BE2C (cell line): Measurements from ENCODE around the gene KIFC3.
"Not testable (repeated sequence)": the region's sequence is repeated elsewhere in the genome, so short reads cannot be mapped to it uniquely, and the experiment has no call there.

Experiments
- DNase-seq: peaks from one replicate; pipeline ENCODE4 v3.0.0-alpha.2; 2020
- H3K27me3 ChIP-seq: fragments of 250-450 bp; sonication (Bioruptor Pico); 2 replicates; pipeline ENCODE4 v1.5.1; 2020; ENCODE audit warnings: mild to moderate bottlenecking
- H3K36me3 ChIP-seq: fragments of 250-450 bp; sonication (Bioruptor Pico); 2 replicates; pipeline ENCODE4 v1.5.1; 2020; ENCODE audit warnings: mild to moderate bottlenecking
- H3K4me1 ChIP-seq: fragments of 250-450 bp; sonication (Bioruptor Pico); 2 replicates; pipeline ENCODE4 v1.5.1; 2020
- H3K4me3 ChIP-seq: 2 replicates; pipeline ENCODE4 v1.5.1; 2011; ENCODE audit warnings: low read depth, low read length
- H3K9me3 ChIP-seq: fragments of 250-450 bp; sonication (Bioruptor Pico); 2 replicates; pipeline ENCODE4 v1.5.1; 2020
- CTCF ChIP-seq: IDR thresholded peaks from 2 replicates; pipeline ENCODE4 v1.5.1; 2012; ENCODE audit warnings: mild to moderate bottlenecking, low read depth, low read length

The KIFC3 gene

GRCh38 chr16:57748596-57748995 lies 53.7 kb downstream of the KIFC3 start:
- H3K4me1 ChIP-seq, result no peaks in the 10 kb centered on the region
- no peaks in the 10 kb centered on the region for H3K9me3 ChIP-seq
- peaks cover 21% of the 10 kb centered on the region for H3K36me3 ChIP-seq
- H3K4me3 ChIP-seq, result no peak overlapping the region
- no peaks in the 10 kb centered on the region for H3K27me3 ChIP-seq
- DNase-seq, result no peak
- TF ChIP-seq CTCF, result no peak

DNA sequence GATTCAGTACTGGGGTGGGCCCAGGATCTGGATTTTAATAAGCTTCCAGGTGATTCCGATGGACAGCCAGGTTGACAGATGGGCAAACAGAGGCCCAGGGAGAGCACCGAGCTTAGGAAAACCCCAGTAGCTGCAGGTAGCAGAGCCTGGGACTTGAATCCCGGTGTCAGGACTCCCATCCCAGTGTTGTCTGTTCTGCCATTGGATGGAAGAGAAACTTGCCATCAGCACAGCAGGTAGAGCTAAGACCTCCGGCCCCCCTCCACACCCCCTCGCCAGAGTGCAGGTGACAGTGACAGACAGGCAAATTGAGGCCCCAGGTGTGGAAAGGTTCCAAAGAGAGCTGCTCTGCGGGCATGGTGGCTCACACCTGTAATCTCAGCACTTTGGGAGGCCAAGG lies 54.3 kb downstream of the KIFC3 start:
- DNase-seq, result no peak
- Histone ChIP-seq H3K27me3 (no peaks in the 10 kb centered on the region), H3K36me3 (peaks cover 25% of the 10 kb centered on the region), H3K4me3 (no peak overlapping the region), H3K9me3 (no peaks in the 10 kb centered on the region), H3K4me1 (no peaks in the 10 kb centered on the region)
- TF ChIP-seq CTCF, result no peak

DNA sequence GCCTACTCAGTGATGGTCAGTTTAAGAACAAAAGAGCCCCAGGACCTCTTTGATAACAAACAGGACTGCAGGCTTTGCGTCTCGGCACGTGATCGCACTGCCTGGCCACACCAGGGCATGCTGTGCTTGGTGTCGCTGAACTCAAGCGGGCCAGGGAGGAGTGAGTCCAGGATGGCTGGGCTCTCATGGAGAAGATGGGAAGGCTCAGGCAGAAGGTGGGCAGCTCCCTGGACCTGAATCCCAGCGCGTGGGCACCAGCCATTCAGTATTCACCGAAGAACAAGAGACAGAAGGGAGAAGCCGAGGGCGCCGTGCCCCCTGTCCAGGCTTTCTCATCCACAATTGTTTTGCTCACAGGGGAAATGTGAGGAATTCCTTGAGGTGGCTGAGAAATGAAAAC lies 54.8 kb downstream of the KIFC3 start:
- TF ChIP-seq CTCF, result no peak
- Histone ChIP-seq H3K9me3 (no peaks in the 10 kb centered on the region), H3K4me3 (no peak overlapping the region), H3K4me1 (no peaks in the 10 kb centered on the region), H3K36me3 (peaks cover 27% of the 10 kb centered on the region), H3K27me3 (no peaks in the 10 kb centered on the region)
- DNase-seq, result no peak

- no peak overlapping the region for H3K4me3 ChIP-seq
- no peaks in the 10 kb centered on the region for H3K27me3 ChIP-seq
- no peaks in the 10 kb centered on the region for H3K9me3 ChIP-seq
- peaks cover 31% of the 10 kb centered on the region for H3K36me3 ChIP-seq
- no peaks in the 10 kb centered on the region for H3K4me1 ChIP-seq
- DNase-seq, result no peak
- TF ChIP-seq CTCF, result no peak
These were observed 55.2 kb downstream of the KIFC3 start for GRCh38 chr16:57747091-57747490.

DNA sequence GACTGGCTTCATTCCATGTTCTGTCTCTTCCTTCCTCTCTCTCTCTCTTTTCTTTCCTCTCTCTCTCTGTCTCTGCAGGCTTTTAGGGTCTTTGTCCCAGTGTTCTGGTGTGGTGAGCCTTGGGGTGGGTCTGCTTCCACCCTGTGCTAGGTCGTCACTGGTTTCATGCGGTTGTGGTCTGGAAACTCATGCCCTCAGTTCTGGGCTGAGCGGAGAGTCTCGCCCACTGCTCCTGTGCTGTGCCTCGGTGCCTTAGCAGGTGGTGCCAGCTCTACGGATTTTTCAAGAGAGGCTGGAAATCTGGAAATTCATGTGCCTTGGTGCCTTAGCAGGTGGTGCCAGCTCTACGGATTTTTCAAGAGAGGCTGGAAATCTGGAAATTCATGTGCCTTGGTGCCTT lies 56.0 kb downstream of the KIFC3 start:
- not testable (repeated sequence) for H3K27me3 ChIP-seq, H3K4me1 ChIP-seq, DNase-seq, H3K9me3 ChIP-seq, H3K4me3 ChIP-seq
- peaks cover 30% of the 10 kb centered on the region for H3K36me3 ChIP-seq

DNA sequence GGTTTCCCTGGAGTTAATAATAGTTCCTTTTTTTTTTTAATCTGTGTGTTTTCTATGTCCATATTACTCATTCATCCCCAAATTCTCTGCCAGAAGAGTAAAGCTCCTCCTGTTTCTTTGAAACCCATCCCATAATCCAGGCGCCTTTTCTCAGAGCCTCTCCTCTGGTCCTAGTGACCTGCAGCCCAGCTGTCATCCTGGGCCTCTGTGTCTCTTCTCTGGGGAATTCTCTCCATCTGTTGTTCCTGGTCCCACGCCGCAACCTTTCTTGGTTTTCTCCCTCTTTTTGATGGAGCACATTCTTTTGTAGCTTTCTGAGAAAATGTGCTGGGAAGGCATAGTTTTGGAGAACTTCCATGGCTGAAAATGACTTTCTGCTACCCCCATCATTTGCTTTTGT lies 56.5 kb downstream of the KIFC3 start:
- no peaks in the 10 kb centered on the region for H3K27me3 ChIP-seq
- H3K4me1 ChIP-seq, result no peaks in the 10 kb centered on the region
- DNase-seq, result no peak
- no peaks in the 10 kb centered on the region for H3K9me3 ChIP-seq
- H3K36me3 ChIP-seq, result peaks cover 31% of the 10 kb centered on the region
- TF ChIP-seq CTCF, result no peak
- no peak overlapping the region for H3K4me3 ChIP-seq

GRCh38 chr16:57744642-57744903 lies 57.7 kb downstream of the KIFC3 start:
- Histone ChIP-seq H3K9me3 (no peaks in the 10 kb centered on the region), H3K4me1 (no peaks in the 10 kb centered on the region), H3K4me3 (no peak overlapping the region), H3K27me3 (no peaks in the 10 kb centered on the region), H3K36me3 (peaks cover 31% of the 10 kb centered on the region)
- DNase-seq, result no peak
- no peak for TF ChIP-seq CTCF
